Mesendoderm (in vitro differentiated cells): ENCODE measurements around the gene GJE1.

Source experiments
- DNase-seq: peaks from one replicate; pipeline ENCODE4 v3.0.0; 2013
- H2AK5ac ChIP-seq: 2 replicates; pipeline ENCODE4 v1.6.1; 2013; ENCODE audit warnings: low read length, inconsistent platforms
- H2BK120ac ChIP-seq: 2 replicates; pipeline ENCODE4 v1.6.1; 2013; ENCODE audit warnings: low read depth, mild to moderate bottlenecking, low read length, moderate library complexity, mixed read lengths
- H2BK15ac ChIP-seq: replicated peaks from 2 replicates; pipeline ENCODE4 v1.6.1; 2013; ENCODE audit warnings: low read depth, mild to moderate bottlenecking, moderate library complexity
- H2BK5ac ChIP-seq: 2 replicates; pipeline ENCODE4 v1.6.1; 2013; ENCODE audit warnings: low read length, inconsistent platforms
- H3K18ac ChIP-seq: 2 replicates; pipeline ENCODE4 v1.6.1; 2013; ENCODE audit warnings: mild to moderate bottlenecking, low read length, mixed read lengths
- H3K23ac ChIP-seq: one replicate; pipeline ENCODE4 v1.6.1; 2013; ENCODE audit warnings: low read length
- H3K27ac ChIP-seq: 2 replicates; pipeline ENCODE4 v1.5.1; 2013; ENCODE audit warnings: low read depth, mild to moderate bottlenecking, inconsistent platforms, low read length, moderate library complexity
- H3K27me3 ChIP-seq: 2 replicates; pipeline ENCODE4 v1.6.1; 2013; ENCODE audit warnings: low read length, control low read depth, mild to moderate bottlenecking, inconsistent platforms; ENCODE audit not compliant: insufficient read depth, poor library complexity
- H3K36me3 ChIP-seq: 2 replicates; pipeline ENCODE4 v1.6.1; 2013; ENCODE audit warnings: low read length, inconsistent platforms; ENCODE audit not compliant: control insufficient read depth, insufficient read depth
- H3K4ac ChIP-seq: one replicate; pipeline ENCODE4 v1.6.1; 2013; ENCODE audit warnings: low read depth, mild to moderate bottlenecking, low read length, moderate library complexity
- H3K4me1 ChIP-seq: 2 replicates; pipeline ENCODE4 v1.6.1; 2013; ENCODE audit warnings: low read depth, low read length, inconsistent platforms; ENCODE audit not compliant: control insufficient read depth
- H3K4me2 ChIP-seq: 2 replicates; pipeline ENCODE4 v1.6.1; 2013; ENCODE audit warnings: low read length
- H3K4me3 ChIP-seq: 2 replicates; pipeline ENCODE4 v1.5.1; 2013; ENCODE audit warnings: mild to moderate bottlenecking, low read length
- H3K56ac ChIP-seq: one replicate; pipeline ENCODE4 v1.6.1; 2013; ENCODE audit warnings: low read length
- H3K79me1 ChIP-seq: 2 replicates; pipeline ENCODE4 v1.6.1; 2013; ENCODE audit warnings: low read length, inconsistent platforms
- H3K79me2 ChIP-seq: 2 replicates; pipeline ENCODE4 v1.6.1; 2013; ENCODE audit warnings: mild to moderate bottlenecking, low read length; ENCODE audit not compliant: control insufficient read depth, insufficient read depth
- H3K9ac ChIP-seq: 2 replicates; pipeline ENCODE4 v1.6.1; 2013; ENCODE audit warnings: low read length, inconsistent platforms
- H4K5ac ChIP-seq: one replicate; pipeline ENCODE4 v1.6.1; 2013; ENCODE audit warnings: low read length
- H4K8ac ChIP-seq: one replicate; pipeline ENCODE4 v1.6.1; 2013; ENCODE audit warnings: low read depth, mild to moderate bottlenecking, control low read depth, low read length, moderate library complexity
- WGBS: extraction: QIAGEN DNeasy Blood & Tissue Kit; methylation state at CpG from one replicate; pipeline ENCODE4 v1.1.7; 2013; ENCODE audit warnings: low lambda C conversion rate, missing lambda C conversion rate; ENCODE audit not compliant: insufficient coverage; ENCODE audit errors: extremely low coverage; 5-methylcytosine and 5-hydroxymethylcytosine counted together

GJE1 gene

DNA sequence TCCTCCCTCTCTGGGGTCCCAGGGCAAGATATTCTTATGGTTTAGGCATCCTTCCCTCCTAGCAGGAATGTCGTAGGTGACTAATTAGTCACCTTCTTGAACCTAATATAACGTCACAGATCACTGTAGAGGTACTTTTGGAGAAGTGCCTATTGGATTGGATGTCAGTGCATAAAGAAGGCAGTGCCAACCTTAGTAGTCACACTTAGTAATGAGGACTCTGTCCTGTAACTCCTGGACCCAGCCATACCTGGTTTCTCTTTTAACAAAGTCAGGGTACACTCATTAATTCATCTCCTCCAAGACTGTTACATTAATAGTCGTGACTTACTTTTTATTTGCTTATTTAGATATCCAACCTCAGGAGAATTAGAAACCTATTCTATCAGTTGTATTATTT, 34.3 kb downstream of the GJE1 start:
- DNase-seq: no peak
- Histone ChIP-seq H3K18ac (no peak overlapping the region), H3K27ac (no peak overlapping the region), H2BK5ac (no peak overlapping the region), H2BK120ac (no peak overlapping the region), H3K36me3 (no peaks in the 10 kb centered on the region), H3K4me3 (no peak overlapping the region), H3K4me1 (peaks cover 4% of the 10 kb centered on the region), H3K9ac (no peak overlapping the region), H3K4me2 (no peak overlapping the region), H3K27me3 (no peaks in the 10 kb centered on the region), H3K23ac (no peak overlapping the region), H3K79me2 (peaks cover 12% of the 10 kb centered on the region), H3K79me1 (peaks cover 5% of the 10 kb centered on the region), H2BK15ac (no peak overlapping the region), H2AK5ac (no peak overlapping the region), H3K56ac (no peak overlapping the region), H4K8ac (no peak overlapping the region), H3K4ac (no peak overlapping the region), H4K5ac (no peak overlapping the region)
- WGBS: no CpG with 5 or more reads among the region's 3 CpGs

DNA sequence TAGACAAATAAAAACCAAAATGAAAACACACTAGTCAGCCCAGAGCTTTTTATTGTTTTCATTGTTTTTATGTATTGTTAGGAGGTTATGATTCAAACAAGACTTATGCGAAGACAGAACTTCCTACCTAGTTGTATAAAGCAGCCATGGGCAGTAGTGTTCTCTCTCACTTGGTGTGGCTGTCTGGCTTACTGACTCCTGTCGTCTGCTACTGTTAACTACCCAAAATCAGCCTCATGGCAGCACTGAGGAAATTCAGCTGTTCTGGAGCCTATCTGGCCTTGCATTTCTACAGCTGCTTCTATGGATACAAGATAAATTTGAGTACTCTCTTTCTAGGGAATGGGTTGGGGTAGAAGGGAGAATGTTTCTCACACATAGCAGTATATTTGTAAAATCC, 34.8 kb downstream of the GJE1 start:
- Histone ChIP-seq H3K4me1 (peaks cover 4% of the 10 kb centered on the region), H2BK15ac (no peak overlapping the region), H3K79me2 (peaks cover 10% of the 10 kb centered on the region), H3K4ac (no peak overlapping the region), H4K5ac (no peak overlapping the region), H2BK5ac (no peak overlapping the region), H4K8ac (no peak overlapping the region), H3K4me2 (no peak overlapping the region), H3K56ac (no peak overlapping the region), H2AK5ac (no peak overlapping the region), H3K27ac (no peak overlapping the region), H3K9ac (no peak overlapping the region), H3K23ac (no peak overlapping the region), H3K27me3 (no peaks in the 10 kb centered on the region), H3K18ac (no peak overlapping the region), H2BK120ac (no peak overlapping the region), H3K4me3 (no peak overlapping the region), H3K79me1 (peaks cover 5% of the 10 kb centered on the region), H3K36me3 (no peaks in the 10 kb centered on the region)
- no peak for DNase-seq
- WGBS: no CpG with 5 or more reads among the region's 2 CpGs

DNA sequence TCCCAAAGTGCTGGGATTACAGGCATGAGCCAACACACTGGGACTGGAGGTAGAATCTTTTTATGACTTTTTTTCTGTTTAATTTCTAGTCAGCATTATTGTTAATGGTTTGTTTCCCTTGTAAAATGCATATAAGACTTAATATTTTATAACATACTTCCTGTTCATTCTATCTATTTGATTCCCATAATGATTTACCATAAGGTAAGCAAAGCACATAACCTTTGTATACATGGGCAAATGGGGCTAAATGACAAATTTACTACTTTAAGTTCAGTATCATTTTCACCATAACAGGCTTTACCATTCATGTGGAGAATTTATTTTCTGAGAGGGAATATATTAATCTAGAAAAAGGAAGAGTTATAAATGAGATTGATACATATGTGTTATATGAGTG, 38.6 kb downstream of the GJE1 start:
- H3K79me1 ChIP-seq: peaks cover 1% of the 10 kb centered on the region
- H4K8ac ChIP-seq: no peak overlapping the region
- no peak overlapping the region for H2BK120ac ChIP-seq
- H3K79me2 ChIP-seq: no peaks in the 10 kb centered on the region
- H3K27me3 ChIP-seq: no peaks in the 10 kb centered on the region
- no peak overlapping the region for H3K9ac ChIP-seq
- H3K4me2 ChIP-seq: no peak overlapping the region
- no peak overlapping the region for H3K27ac ChIP-seq
- H2BK15ac ChIP-seq: no peak overlapping the region
- H3K23ac ChIP-seq: no peak overlapping the region
- no peaks in the 10 kb centered on the region for H3K4me1 ChIP-seq
- H3K4me3 ChIP-seq: no peak overlapping the region
- no peak overlapping the region for H2AK5ac ChIP-seq
- H3K4ac ChIP-seq: no peak overlapping the region
- no peak overlapping the region for H2BK5ac ChIP-seq
- no peaks in the 10 kb centered on the region for H3K36me3 ChIP-seq
- no peak overlapping the region for H3K56ac ChIP-seq
- no peak for DNase-seq
- no peak overlapping the region for H4K5ac ChIP-seq
- no peak overlapping the region for H3K18ac ChIP-seq

DNA sequence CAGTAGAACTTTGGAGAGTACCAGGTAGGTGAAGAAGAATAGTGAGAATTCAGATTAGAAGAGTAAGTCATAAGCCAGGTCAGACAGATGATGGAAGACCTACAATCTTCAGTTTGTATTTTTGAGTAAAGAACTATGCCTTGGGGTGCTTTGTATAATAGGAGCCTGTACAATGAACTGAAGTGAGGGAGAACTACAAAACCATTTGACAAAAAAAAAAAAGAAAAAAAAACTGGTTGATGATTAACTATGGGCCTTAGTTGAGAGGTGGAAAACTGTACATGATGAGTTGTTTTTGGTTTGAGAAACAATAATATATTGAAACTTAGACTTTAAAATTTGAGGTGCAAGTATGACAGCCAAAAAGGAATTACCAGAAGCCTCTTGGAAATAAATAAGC, 40.0 kb downstream of the GJE1 start:
- Histone ChIP-seq H3K56ac (no peak overlapping the region), H4K8ac (no peak overlapping the region), H4K5ac (no peak overlapping the region), H3K27me3 (no peaks in the 10 kb centered on the region), H3K36me3 (no peaks in the 10 kb centered on the region), H3K23ac (no peak overlapping the region), H2AK5ac (no peak overlapping the region), H3K4me1 (no peaks in the 10 kb centered on the region), H3K27ac (no peak overlapping the region), H3K4ac (no peak overlapping the region), H3K18ac (no peak overlapping the region), H2BK120ac (no peak overlapping the region), H3K9ac (no peak overlapping the region), H3K79me2 (no peaks in the 10 kb centered on the region), H2BK5ac (no peak overlapping the region), H3K79me1 (no peaks in the 10 kb centered on the region), H3K4me2 (no peak overlapping the region), H3K4me3 (no peak overlapping the region), H2BK15ac (no peak overlapping the region)
- no peak for DNase-seq

DNA sequence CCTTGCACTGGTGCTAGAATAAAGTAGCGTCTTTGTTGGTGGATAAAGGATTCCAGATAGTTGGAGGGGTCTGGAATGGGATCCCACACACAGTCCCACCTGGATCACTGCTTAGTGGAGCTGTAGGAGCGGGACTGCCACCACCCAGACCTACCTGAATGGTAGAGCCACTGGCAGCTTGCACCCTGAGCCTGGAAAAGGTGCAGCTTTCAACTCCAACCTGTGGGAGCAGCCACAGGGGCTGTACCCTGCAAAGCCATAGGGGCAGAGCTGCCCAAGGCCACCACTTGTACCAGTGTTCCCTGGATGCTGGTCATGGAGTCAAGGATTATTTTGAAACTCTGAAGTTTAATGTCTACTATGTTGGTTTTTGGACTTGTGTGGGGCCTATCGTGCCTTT, 41.3 kb downstream of the GJE1 start:
- H3K9ac ChIP-seq: no peak overlapping the region
- no peak overlapping the region for H4K5ac ChIP-seq
- H3K27me3 ChIP-seq: no peaks in the 10 kb centered on the region
- no peak overlapping the region for H2BK120ac ChIP-seq
- no peak for DNase-seq
- no peak overlapping the region for H2BK5ac ChIP-seq
- no peaks in the 10 kb centered on the region for H3K36me3 ChIP-seq
- no peak overlapping the region for H3K23ac ChIP-seq
- WGBS: no CpG with 5 or more reads among the region's 3 CpGs
- H4K8ac ChIP-seq: no peak overlapping the region
- no peak overlapping the region for H3K27ac ChIP-seq
- no peak overlapping the region for H3K18ac ChIP-seq
- H3K56ac ChIP-seq: no peak overlapping the region
- H3K4ac ChIP-seq: no peak overlapping the region
- H3K4me3 ChIP-seq: no peak overlapping the region
- no peak overlapping the region for H2AK5ac ChIP-seq
- no peaks in the 10 kb centered on the region for H3K79me1 ChIP-seq
- no peak overlapping the region for H3K4me2 ChIP-seq
- no peak overlapping the region for H2BK15ac ChIP-seq
- no peaks in the 10 kb centered on the region for H3K4me1 ChIP-seq
- H3K79me2 ChIP-seq: no peaks in the 10 kb centered on the region

DNA sequence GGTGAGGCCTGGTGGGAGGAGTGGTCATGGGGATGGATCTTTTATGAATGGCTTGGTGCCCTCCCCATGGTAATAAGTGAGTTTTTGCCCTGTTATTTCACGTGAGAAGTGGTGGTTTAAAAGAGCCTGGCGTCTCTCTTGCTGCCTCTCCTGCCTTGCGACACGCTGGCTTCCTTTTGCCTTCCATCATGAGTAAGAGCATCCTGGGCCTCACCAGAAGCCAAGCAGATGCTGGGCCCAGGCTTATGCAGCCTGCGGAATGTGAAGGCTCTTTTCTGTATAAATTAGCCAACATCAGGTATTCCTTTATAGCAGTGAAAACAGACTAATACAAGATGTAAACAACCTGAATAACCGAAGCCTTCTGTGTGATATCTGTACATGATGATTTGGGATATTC, 42.0 kb downstream of the GJE1 start:
- H3K36me3 ChIP-seq: no peaks in the 10 kb centered on the region
- no peak for DNase-seq
- no peak overlapping the region for H4K5ac ChIP-seq
- H3K27ac ChIP-seq: no peak overlapping the region
- H3K4me2 ChIP-seq: no peak overlapping the region
- H3K9ac ChIP-seq: no peak overlapping the region
- H3K23ac ChIP-seq: no peak overlapping the region
- H2BK15ac ChIP-seq: no peak overlapping the region
- H2BK120ac ChIP-seq: no peak overlapping the region
- WGBS: no CpG with 5 or more reads among the region's 6 CpGs
- no peaks in the 10 kb centered on the region for H3K79me2 ChIP-seq
- H2BK5ac ChIP-seq: no peak overlapping the region
- H3K79me1 ChIP-seq: no peaks in the 10 kb centered on the region
- no peaks in the 10 kb centered on the region for H3K4me1 ChIP-seq
- H2AK5ac ChIP-seq: no peak overlapping the region
- no peak overlapping the region for H3K56ac ChIP-seq
- no peak overlapping the region for H3K18ac ChIP-seq
- no peak overlapping the region for H3K4me3 ChIP-seq
- no peak overlapping the region for H4K8ac ChIP-seq
- H3K4ac ChIP-seq: no peak overlapping the region
- H3K27me3 ChIP-seq: no peaks in the 10 kb centered on the region
